Parathyroid adenoma (tissue), 2 donors: ENCODE results near the gene SLC8B1.

ENCODE experiments used
- H2AFZ ChIP-seq: fragments of 300-600 bp; sonication (generic); one replicate; pipeline ENCODE4 v1.7.0; 2017; ENCODE audit warnings: antibody characterized with exemption, mild to moderate bottlenecking
- H3K27ac ChIP-seq: fragments of 300-600 bp; sonication (generic); one replicate; pipeline ENCODE4 v1.7.0; 2017
- H3K27me3 ChIP-seq: fragments of 300-600 bp; sonication (generic); one replicate; pipeline ENCODE4 v1.7.0; 2017; ENCODE audit warnings: low read length; ENCODE audit not compliant: control insufficient read depth, insufficient read depth
- H3K36me3 ChIP-seq: fragments of 300-600 bp; sonication (generic); one replicate; pipeline ENCODE4 v1.7.0; 2017; ENCODE audit warnings: low read length; ENCODE audit not compliant: control insufficient read depth, insufficient read depth
- H3K4me1 ChIP-seq: fragments of 300-600 bp; sonication (generic); one replicate; pipeline ENCODE4 v1.7.0; 2017; ENCODE audit warnings: control low read depth
- H3K4me2 ChIP-seq: fragments of 300-600 bp; sonication (generic); one replicate; pipeline ENCODE4 v1.7.0; 2017; ENCODE audit warnings: low read length
- H3K4me3 ChIP-seq: fragments of 300-600 bp; sonication (generic); one replicate; pipeline ENCODE4 v1.7.0; 2017; ENCODE audit warnings: low read depth, low read length
- H3K79me2 ChIP-seq: fragments of 300-600 bp; sonication (generic); one replicate; pipeline ENCODE4 v1.7.0; 2017; ENCODE audit warnings: control low read depth
- H3K9ac ChIP-seq: fragments of 300-600 bp; sonication (generic); one replicate; pipeline ENCODE4 v1.7.0; 2017; ENCODE audit warnings: mild to moderate bottlenecking
- H3K9me3 ChIP-seq: fragments of 300-600 bp; sonication (generic); one replicate; pipeline ENCODE4 v1.7.0; 2017; ENCODE audit warnings: low read length; ENCODE audit not compliant: control insufficient read depth
- CTCF ChIP-seq: fragments of 300-600 bp; sonication (generic); IDR thresholded peaks from one replicate; pipeline ENCODE4 v1.7.0; 2017; ENCODE audit warnings: antibody characterized with exemption, mild to moderate bottlenecking
- donor health status: primary hyperparathyroidism.

The SLC8B1 gene

GRCh38 chr12:113334786-113335539 lies at the start of gene SLC8B1:
Gene SLC8B1 (minus strand): TSS chr12:113335109. CDS start chr12:113332878, 2,231 bp downstream.
- Histone ChIP-seq H3K9me3 (no peaks in the 10 kb centered on the region), H3K27ac (peak within 1 kb of the TSS; percentile 16), H3K4me2 (peak within 1 kb of the TSS; percentile 91), H3K27me3 (no peaks in the 10 kb centered on the region), H3K4me3 (peak within 1 kb of the TSS; percentile 71), H3K4me1 (no peaks in the 10 kb centered on the region), H3K79me2 (no peaks in the 10 kb centered on the region), H3K9ac (no peak within 1 kb of the TSS), H2AFZ (peak within 1 kb of the TSS; percentile 96), H3K36me3 (no peaks in the 10 kb centered on the region)
- TF ChIP-seq CTCF, result no peak

- Histone ChIP-seq H3K36me3 (no peaks in the 10 kb centered on the region), H3K9ac (no peak overlapping the region), H3K4me3 (no peak overlapping the region), H3K27ac (no peak overlapping the region), H3K4me1 (no peaks in the 10 kb centered on the region), H3K9me3 (no peaks in the 10 kb centered on the region), H3K79me2 (no peaks in the 10 kb centered on the region), H3K27me3 (no peaks in the 10 kb centered on the region), H3K4me2 (no peak overlapping the region), H2AFZ (no peak overlapping the region)
- no peak for TF ChIP-seq CTCF
Measured at GRCh38 chr12:113382206-113382605, 47.3 kb upstream of the SLC8B1 start.

GRCh38 chr12:113381220-113381619 lies 46.3 kb upstream of the SLC8B1 start:
- H2AFZ ChIP-seq, result no peak overlapping the region
- H3K9ac ChIP-seq, result no peak overlapping the region
- H3K4me1 ChIP-seq, result no peaks in the 10 kb centered on the region
- H3K27ac ChIP-seq, result no peak overlapping the region
- no peaks in the 10 kb centered on the region for H3K9me3 ChIP-seq
- no peaks in the 10 kb centered on the region for H3K27me3 ChIP-seq
- no peaks in the 10 kb centered on the region for H3K79me2 ChIP-seq
- no peak overlapping the region for H3K4me3 ChIP-seq
- no peak overlapping the region for H3K4me2 ChIP-seq
- no peaks in the 10 kb centered on the region for H3K36me3 ChIP-seq
- TF ChIP-seq CTCF, result no peak

GRCh38 chr12:113378291-113378690 lies 43.4 kb upstream of the SLC8B1 start:
- no peaks in the 10 kb centered on the region for H3K79me2 ChIP-seq
- H3K9ac ChIP-seq, result no peak overlapping the region
- H3K27me3 ChIP-seq, result no peaks in the 10 kb centered on the region
- H3K4me3 ChIP-seq, result no peak overlapping the region
- H2AFZ ChIP-seq, result no peak overlapping the region
- H3K4me2 ChIP-seq, result no peak overlapping the region
- TF ChIP-seq CTCF, result no peak
- no peak overlapping the region for H3K27ac ChIP-seq
- H3K4me1 ChIP-seq, result no peaks in the 10 kb centered on the region
- no peaks in the 10 kb centered on the region for H3K36me3 ChIP-seq
- no peaks in the 10 kb centered on the region for H3K9me3 ChIP-seq
